WTC11 (cell line): ENCODE results near the gene TEAD1. TPM values are rescaled to one million over a fixed set of nuclear protein-coding genes. Genes with fewer than 3 reads are reported as not detected.

Experiments
- ATAC-seq: fragments of 200-7000 bp; cut with Tn5 transposase; 2 replicates; pipeline ENCODE4 v1.10.0; 2021; ENCODE audit warnings: mild to moderate bottlenecking, moderate library complexity
- CTCF ChIA-PET: fragments of 300-600 bp; sonication (Branson Sonifier 250); formaldehyde crosslinking; loops from one replicate; lab custom pipeline; 2021; ENCODE audit warnings: antibody characterized with exemption; lab: Charles Lee
- POLR2A ChIA-PET: fragments of 350-600 bp; sonication (Branson Sonifier 250); formaldehyde crosslinking; loops from one replicate; lab custom pipeline; 2021; ENCODE audit warnings: antibody characterized with exemption; lab: Charles Lee
- DNase-seq: peaks from one replicate; pipeline ENCODE4 v3.0.0; 2021; ENCODE audit warnings: low spot score
- H3K27ac Mint-ChIP-seq: 2 replicates; pipeline ENCODE4 v1.8.0; 2021; ENCODE audit warnings: mixed read lengths
- H3K27me3 Mint-ChIP-seq: 2 replicates; pipeline ENCODE4 v1.8.0; 2021; ENCODE audit warnings: low read depth, mild to moderate bottlenecking, moderate library complexity, mixed read lengths
- H3K36me3 Mint-ChIP-seq: 2 replicates; pipeline ENCODE4 v1.8.0; 2021; ENCODE audit warnings: mixed read lengths
- H3K4me1 Mint-ChIP-seq: 2 replicates; pipeline ENCODE4 v1.8.0; 2022; ENCODE audit warnings: mixed read lengths
- H3K4me3 Mint-ChIP-seq: 2 replicates; pipeline ENCODE4 v1.8.0; 2021; ENCODE audit warnings: mild to moderate bottlenecking, moderate library complexity, mixed read lengths
- H3K9me3 Mint-ChIP-seq: 2 replicates; pipeline ENCODE4 v1.8.0; 2021; ENCODE audit warnings: mixed read lengths
- FOXJ3 ChIP-seq: sonication (generic); formaldehyde crosslinking; IDR thresholded peaks from 2 replicates; pipeline ENCODE4 v1.9.0; 2021; ENCODE audit warnings: missing genetic modification reagents, mild to moderate bottlenecking, borderline replicate concordance
- GRHL2 ChIP-seq: fragments of 250-450 bp; sonication (Bioruptor Pico); IDR thresholded peaks from 2 replicates; pipeline ENCODE4 v1.8.0; 2022; ENCODE audit warnings: mild to moderate bottlenecking, moderate library complexity; ENCODE audit not compliant: insufficient replicate concordance, severe bottlenecking
- GTF2I ChIP-seq: fragments of 250-450 bp; sonication (Bioruptor Pico); conservative IDR thresholded peaks from 2 replicates; pipeline ENCODE4 v1.4.0; 2021; ENCODE audit warnings: mild to moderate bottlenecking
- JAZF1 ChIP-seq: fragments of 250-450 bp; sonication (Bioruptor Pico); IDR thresholded peaks from 2 replicates; pipeline ENCODE4 v1.9.0; 2021; ENCODE audit warnings: moderate library complexity, mild to moderate bottlenecking, inconsistent platforms
- KAT7 ChIP-seq: sonication (generic); formaldehyde crosslinking; IDR thresholded peaks from 2 replicates; pipeline ENCODE4 v1.8.1; 2023; ENCODE audit warnings: missing genetic modification reagents, mild to moderate bottlenecking, borderline replicate concordance
- NR1H2 ChIP-seq: sonication (generic); formaldehyde crosslinking; IDR thresholded peaks from 2 replicates; pipeline ENCODE4 v1.9.0; 2021; ENCODE audit warnings: mild to moderate bottlenecking, moderate library complexity, missing genetic modification reagents
- RELA ChIP-seq: sonication (generic); formaldehyde crosslinking; IDR thresholded peaks from 2 replicates; pipeline ENCODE4 v1.8.1; 2022; ENCODE audit warnings: missing genetic modification reagents, mild to moderate bottlenecking, borderline replicate concordance
- SMAD4 ChIP-seq: sonication (generic); formaldehyde crosslinking; IDR thresholded peaks from 2 replicates; pipeline ENCODE4 v1.8.0; 2022; ENCODE audit warnings: mild to moderate bottlenecking, missing genetic modification reagents
- SOX15 ChIP-seq: fragments of 250-450 bp; sonication (Bioruptor Pico); IDR thresholded peaks from 2 replicates; pipeline ENCODE4 v1.9.0; 2021; ENCODE audit warnings: mild to moderate bottlenecking
- ZNF263 ChIP-seq: sonication (generic); formaldehyde crosslinking; IDR thresholded peaks from 2 replicates; pipeline ENCODE4 v1.8.1; 2022; ENCODE audit warnings: low read depth, mild to moderate bottlenecking, moderate library complexity, missing genetic modification reagents
- ZNF416 ChIP-seq: fragments of 250-450 bp; sonication (Bioruptor Pico); IDR thresholded peaks from 2 replicates; pipeline ENCODE4 v1.9.0; 2021; ENCODE audit warnings: mild to moderate bottlenecking, inconsistent platforms
- total RNA-seq: library from RNA; stranded (reverse); gene quantifications from 3 replicates; pipeline ENCODE4 v1.2.3, GENCODE V29; 2021
- TF ChIP-seq, protein P1 (sequence below): fragments of 250-450 bp; sonication (Bioruptor Pico); IDR thresholded peaks from 2 replicates; pipeline ENCODE4 v2.1.2; 2022; ENCODE audit warnings: mild to moderate bottlenecking, moderate library complexity
- TF ChIP-seq, protein P2 (sequence below): fragments of 250-450 bp; sonication (Bioruptor Pico); IDR thresholded peaks from 2 replicates; pipeline ENCODE4 v1.8.0; 2021; ENCODE audit warnings: mild to moderate bottlenecking
- TF ChIP-seq, protein P3 (sequence below): fragments of 200-600 bp; IDR thresholded peaks from 2 replicates; pipeline ENCODE4 v1.8.0; 2022; ENCODE audit warnings: antibody characterized with exemption
- TF ChIP-seq, protein P4 (sequence below): sonication (generic); formaldehyde crosslinking; conservative IDR thresholded peaks from 2 replicates; pipeline ENCODE4 v1.8.1; 2023; ENCODE audit warnings: mild to moderate bottlenecking, low read depth, missing genetic modification reagents, moderate library complexity
- TF ChIP-seq, protein P5 (sequence below): fragments of 250-450 bp; sonication (Bioruptor Pico); IDR thresholded peaks from 2 replicates; pipeline ENCODE4 v1.9.0; 2021; ENCODE audit warnings: mild to moderate bottlenecking
- TF ChIP-seq, protein P6 (sequence below): fragments of 250-450 bp; sonication (Bioruptor Pico); conservative IDR thresholded peaks from 2 replicates; pipeline ENCODE4 v1.9.0; 2021; ENCODE audit warnings: mild to moderate bottlenecking

The TEAD1 gene
- total RNA-seq, 1 experiment from 2014 or later = 79.9 TPM

DNA sequence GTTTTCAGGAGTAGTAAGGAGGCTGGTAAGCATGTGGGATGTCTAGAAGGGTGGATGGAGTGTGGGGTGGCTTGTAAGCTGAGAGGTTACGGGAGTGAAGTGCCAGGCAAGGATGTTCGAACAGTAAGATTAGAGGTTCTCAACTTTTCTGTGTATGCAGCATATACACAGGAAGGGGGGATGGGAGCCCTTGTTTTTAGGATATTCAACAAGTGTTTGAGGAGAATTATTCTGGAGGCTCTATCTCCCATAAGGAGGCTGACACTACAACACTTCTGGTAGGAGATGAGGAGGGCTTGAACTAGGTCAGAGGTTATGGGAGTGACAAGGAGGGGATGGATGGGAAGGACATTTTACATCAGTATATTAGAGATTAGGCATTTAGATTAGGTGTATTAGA is 109.5 kb downstream of the TEAD1 start:
- H3K9me3 Mint-ChIP-seq = no peaks in the 10 kb centered on the region
- ATAC-seq (no peak), DNase-seq (no peak)
- no peak overlapping the region for H3K4me3 Mint-ChIP-seq
- H3K27ac Mint-ChIP-seq = peak overlapping the region; percentile 8; the same call in 1 of the 2 replicates
- H3K36me3 Mint-ChIP-seq = peaks cover 8% of the 10 kb centered on the region; the same call in 1 of the 2 replicates
- H3K4me1 Mint-ChIP-seq = peaks cover 53% of the 10 kb centered on the region
- H3K27me3 Mint-ChIP-seq = no peaks in the 10 kb centered on the region
- ChIA-PET CTCF (interaction anchor here (1.1 kb wide), 1 partner anchor 85 kb away, joined by 3 read pairs; no protein-coding TSS in a partner anchor), POLR2A (interaction anchor here (0.6 kb wide), 1 partner anchor 103 kb away, joined by 3 read pairs; no protein-coding TSS in a partner anchor)
- no peak for TF ChIP-seq FOXJ3 (CRISPR knock-in tag)
- no peak for TF ChIP-seq KAT7 (CRISPR knock-in tag)
- TF ChIP-seq, protein P1, sequence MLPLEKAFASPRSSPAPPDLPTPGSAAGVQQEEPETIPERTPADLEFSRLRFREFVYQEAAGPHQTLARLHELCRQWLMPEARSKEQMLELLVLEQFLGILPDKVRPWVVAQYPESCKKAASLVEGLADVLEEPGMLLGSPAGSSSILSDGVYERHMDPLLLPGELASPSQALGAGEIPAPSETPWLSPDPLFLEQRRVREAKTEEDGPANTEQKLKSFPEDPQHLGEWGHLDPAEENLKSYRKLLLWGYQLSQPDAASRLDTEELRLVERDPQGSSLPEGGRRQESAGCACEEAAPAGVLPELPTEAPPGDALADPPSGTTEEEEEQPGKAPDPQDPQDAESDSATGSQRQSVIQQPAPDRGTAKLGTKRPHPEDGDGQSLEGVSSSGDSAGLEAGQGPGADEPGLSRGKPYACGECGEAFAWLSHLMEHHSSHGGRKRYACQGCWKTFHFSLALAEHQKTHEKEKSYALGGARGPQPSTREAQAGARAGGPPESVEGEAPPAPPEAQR = no peak
- TF ChIP-seq, protein P2, sequence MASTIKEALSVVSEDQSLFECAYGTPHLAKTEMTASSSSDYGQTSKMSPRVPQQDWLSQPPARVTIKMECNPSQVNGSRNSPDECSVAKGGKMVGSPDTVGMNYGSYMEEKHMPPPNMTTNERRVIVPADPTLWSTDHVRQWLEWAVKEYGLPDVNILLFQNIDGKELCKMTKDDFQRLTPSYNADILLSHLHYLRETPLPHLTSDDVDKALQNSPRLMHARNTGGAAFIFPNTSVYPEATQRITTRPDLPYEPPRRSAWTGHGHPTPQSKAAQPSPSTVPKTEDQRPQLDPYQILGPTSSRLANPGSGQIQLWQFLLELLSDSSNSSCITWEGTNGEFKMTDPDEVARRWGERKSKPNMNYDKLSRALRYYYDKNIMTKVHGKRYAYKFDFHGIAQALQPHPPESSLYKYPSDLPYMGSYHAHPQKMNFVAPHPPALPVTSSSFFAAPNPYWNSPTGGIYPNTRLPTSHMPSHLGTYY = no peak
- TF ChIP-seq, protein P3, sequence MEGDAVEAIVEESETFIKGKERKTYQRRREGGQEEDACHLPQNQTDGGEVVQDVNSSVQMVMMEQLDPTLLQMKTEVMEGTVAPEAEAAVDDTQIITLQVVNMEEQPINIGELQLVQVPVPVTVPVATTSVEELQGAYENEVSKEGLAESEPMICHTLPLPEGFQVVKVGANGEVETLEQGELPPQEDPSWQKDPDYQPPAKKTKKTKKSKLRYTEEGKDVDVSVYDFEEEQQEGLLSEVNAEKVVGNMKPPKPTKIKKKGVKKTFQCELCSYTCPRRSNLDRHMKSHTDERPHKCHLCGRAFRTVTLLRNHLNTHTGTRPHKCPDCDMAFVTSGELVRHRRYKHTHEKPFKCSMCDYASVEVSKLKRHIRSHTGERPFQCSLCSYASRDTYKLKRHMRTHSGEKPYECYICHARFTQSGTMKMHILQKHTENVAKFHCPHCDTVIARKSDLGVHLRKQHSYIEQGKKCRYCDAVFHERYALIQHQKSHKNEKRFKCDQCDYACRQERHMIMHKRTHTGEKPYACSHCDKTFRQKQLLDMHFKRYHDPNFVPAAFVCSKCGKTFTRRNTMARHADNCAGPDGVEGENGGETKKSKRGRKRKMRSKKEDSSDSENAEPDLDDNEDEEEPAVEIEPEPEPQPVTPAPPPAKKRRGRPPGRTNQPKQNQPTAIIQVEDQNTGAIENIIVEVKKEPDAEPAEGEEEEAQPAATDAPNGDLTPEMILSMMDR = no peak
- TF ChIP-seq, protein P4, sequence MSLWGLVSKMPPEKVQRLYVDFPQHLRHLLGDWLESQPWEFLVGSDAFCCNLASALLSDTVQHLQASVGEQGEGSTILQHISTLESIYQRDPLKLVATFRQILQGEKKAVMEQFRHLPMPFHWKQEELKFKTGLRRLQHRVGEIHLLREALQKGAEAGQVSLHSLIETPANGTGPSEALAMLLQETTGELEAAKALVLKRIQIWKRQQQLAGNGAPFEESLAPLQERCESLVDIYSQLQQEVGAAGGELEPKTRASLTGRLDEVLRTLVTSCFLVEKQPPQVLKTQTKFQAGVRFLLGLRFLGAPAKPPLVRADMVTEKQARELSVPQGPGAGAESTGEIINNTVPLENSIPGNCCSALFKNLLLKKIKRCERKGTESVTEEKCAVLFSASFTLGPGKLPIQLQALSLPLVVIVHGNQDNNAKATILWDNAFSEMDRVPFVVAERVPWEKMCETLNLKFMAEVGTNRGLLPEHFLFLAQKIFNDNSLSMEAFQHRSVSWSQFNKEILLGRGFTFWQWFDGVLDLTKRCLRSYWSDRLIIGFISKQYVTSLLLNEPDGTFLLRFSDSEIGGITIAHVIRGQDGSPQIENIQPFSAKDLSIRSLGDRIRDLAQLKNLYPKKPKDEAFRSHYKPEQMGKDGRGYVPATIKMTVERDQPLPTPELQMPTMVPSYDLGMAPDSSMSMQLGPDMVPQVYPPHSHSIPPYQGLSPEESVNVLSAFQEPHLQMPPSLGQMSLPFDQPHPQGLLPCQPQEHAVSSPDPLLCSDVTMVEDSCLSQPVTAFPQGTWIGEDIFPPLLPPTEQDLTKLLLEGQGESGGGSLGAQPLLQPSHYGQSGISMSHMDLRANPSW (CRISPR knock-in tag) = no peak
- no peak for TF ChIP-seq ZNF416 (CRISPR knock-in tag)
- TF ChIP-seq, protein P5, sequence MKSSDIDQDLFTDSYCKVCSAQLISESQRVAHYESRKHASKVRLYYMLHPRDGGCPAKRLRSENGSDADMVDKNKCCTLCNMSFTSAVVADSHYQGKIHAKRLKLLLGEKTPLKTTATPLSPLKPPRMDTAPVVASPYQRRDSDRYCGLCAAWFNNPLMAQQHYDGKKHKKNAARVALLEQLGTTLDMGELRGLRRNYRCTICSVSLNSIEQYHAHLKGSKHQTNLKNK (CRISPR knock-in tag) = no peak
- no peak for TF ChIP-seq RELA (CRISPR knock-in tag)
- no peak for TF ChIP-seq SOX15 (CRISPR knock-in tag)
- TF ChIP-seq ZNF263 = no peak
- TF ChIP-seq JAZF1 (CRISPR knock-in tag) = no peak
- no peak for TF ChIP-seq GTF2I
- no peak for TF ChIP-seq GRHL2 (CRISPR knock-in tag)
- TF ChIP-seq, protein P6, sequence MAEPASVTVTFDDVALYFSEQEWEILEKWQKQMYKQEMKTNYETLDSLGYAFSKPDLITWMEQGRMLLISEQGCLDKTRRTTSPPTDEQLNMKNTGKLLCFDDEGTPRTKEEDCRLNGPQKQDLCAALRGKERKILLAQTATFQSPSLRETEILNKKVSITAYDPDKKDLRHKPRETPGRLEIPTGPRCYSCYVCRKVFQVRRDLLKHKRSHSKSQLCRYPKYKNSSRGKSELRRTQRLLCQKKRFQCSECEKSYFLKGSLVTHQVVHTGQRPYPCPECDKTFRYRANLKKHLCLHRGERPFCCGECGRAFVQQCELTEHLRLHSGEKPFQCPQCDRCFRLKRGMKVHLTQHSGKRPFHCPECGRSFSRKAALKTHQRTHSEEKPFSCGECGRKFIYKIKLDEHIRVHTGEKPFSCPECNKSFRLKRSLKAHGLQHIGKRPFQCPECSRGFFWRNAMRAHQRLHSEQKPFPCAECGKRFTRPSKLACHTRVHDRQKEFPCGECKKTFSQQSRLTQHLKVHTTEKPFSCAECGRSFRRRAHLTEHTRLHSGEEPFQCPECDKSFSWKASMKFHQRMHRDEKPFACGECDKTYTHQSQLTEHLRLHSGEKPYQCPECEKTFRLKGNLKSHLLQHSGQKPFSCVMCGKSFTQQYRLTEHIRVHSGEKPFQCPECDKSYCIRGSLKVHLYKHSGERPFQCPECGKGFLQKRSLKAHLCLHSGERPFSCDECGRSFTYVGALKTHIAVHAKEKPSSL (CRISPR knock-in tag) = no peak
- TF ChIP-seq SMAD4 = no peak
- TF ChIP-seq NR1H2 (CRISPR knock-in tag) = no peak
- TF ChIP-seq, all 79 proteins: peak for 0
